ENCODE data around the gene DHCR7.

DNA sequence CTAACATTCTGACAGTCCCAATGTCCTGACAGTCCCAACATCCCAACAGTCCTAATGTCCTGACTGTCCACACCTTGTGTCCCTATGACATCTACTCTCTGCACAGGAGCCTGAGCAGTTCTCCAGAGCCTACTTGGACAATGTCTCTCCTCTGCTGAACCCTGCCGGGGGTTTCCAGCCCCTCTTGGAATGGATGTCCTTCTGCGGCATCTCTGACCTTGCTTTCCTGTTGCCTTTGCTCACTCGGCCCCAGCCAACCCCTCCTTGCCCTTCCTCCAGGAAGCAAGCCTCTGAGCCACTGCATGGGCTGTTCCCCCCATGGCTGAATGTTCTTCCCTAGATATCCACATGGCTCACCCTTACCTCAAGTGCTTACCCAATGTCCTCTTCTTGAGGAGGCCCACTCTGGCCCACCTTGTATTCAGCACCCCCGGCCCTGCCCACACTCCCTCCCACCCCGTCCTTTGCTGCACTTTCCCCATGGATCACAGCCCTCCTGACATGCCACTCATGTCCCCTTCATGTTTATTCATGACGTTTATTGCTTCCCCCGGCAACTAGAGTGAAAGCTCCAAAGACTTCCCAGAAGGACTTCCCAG lies 59.5 kb downstream of the DHCR7 start:
- TF ChIP-seq, protein P1, sequence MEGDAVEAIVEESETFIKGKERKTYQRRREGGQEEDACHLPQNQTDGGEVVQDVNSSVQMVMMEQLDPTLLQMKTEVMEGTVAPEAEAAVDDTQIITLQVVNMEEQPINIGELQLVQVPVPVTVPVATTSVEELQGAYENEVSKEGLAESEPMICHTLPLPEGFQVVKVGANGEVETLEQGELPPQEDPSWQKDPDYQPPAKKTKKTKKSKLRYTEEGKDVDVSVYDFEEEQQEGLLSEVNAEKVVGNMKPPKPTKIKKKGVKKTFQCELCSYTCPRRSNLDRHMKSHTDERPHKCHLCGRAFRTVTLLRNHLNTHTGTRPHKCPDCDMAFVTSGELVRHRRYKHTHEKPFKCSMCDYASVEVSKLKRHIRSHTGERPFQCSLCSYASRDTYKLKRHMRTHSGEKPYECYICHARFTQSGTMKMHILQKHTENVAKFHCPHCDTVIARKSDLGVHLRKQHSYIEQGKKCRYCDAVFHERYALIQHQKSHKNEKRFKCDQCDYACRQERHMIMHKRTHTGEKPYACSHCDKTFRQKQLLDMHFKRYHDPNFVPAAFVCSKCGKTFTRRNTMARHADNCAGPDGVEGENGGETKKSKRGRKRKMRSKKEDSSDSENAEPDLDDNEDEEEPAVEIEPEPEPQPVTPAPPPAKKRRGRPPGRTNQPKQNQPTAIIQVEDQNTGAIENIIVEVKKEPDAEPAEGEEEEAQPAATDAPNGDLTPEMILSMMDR (conservative IDR thresholded peaks at IDR 0.05 in 1 of 2, IDR thresholded peaks at IDR 0.05 in 1 of 2; ENCODE audit: low read depth in 1 of 2, low read length in 2 of 2) = no peak
- no peak for TF ChIP-seq EZH2 (IDR thresholded peaks at IDR 0.05; ENCODE audit: low read length, missing control alignments)

Measured in fibroblast of lung (primary cell).